Activated CD4-positive, alpha-beta T cell treated with anti-CD3 and anti-CD28 coated beads for 24 hours (primary cell): ENCODE results near the gene GPRC5B.

Experiments used
- DNase-seq, 2 donors: peaks; one replicate each; pipeline ENCODE4 v3.0.0-alpha.2; 2020; ENCODE audit warnings: low read depth in 2 of 2

The GPRC5B gene

GRCh38 chr16:19810817-19811731, 73.6 kb downstream of the GPRC5B start:
- no peak for DNase-seq

- no peak for DNase-seq
Measured at GRCh38 chr16:19809693-19810092, 75.0 kb downstream of the GPRC5B start.

DNA sequence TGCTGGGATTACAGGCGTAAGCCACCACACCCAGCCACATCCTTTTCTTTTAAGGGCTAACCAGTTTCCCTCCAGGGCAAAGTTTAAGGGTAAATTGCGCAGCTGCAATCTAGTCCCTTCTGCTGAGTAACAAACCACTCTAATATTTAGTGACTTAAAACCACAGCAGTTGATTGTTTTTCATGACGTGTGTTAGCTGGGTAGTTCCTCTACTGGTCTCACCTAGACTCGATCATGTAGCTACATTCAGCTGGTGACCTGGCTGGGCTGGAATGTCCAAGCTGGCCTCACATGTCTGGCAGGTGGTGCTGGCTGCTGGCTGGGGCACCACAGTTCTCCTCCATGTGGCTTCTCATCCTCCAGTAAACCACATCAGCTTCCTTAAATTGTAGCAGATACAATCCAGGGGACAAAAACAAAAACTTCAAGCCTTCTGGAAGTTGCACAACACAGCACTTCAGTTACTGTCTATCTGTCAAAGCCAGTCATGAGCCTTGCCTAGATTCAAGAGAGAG, 75.5 kb downstream of the GPRC5B start:
- DNase-seq, result no peak

GRCh38 chr16:19808061-19808641, 76.5 kb downstream of the GPRC5B start:
- no peak for DNase-seq
